HG03108 (cell line): ENCODE results near the gene INPP4B.
"Not testable (repeated sequence)": the region's sequence is repeated elsewhere in the genome, so short reads cannot be mapped to it uniquely, and the experiment has no call there.

Experiments used
- ATAC-seq: cut with Tn5 transposase; IDR thresholded peaks from one replicate; pipeline ENCODE4 v1.9.1; 2021; ENCODE audit warnings: moderate library complexity; ENCODE audit not compliant: unreplicated experiment

INPP4B gene

DNA sequence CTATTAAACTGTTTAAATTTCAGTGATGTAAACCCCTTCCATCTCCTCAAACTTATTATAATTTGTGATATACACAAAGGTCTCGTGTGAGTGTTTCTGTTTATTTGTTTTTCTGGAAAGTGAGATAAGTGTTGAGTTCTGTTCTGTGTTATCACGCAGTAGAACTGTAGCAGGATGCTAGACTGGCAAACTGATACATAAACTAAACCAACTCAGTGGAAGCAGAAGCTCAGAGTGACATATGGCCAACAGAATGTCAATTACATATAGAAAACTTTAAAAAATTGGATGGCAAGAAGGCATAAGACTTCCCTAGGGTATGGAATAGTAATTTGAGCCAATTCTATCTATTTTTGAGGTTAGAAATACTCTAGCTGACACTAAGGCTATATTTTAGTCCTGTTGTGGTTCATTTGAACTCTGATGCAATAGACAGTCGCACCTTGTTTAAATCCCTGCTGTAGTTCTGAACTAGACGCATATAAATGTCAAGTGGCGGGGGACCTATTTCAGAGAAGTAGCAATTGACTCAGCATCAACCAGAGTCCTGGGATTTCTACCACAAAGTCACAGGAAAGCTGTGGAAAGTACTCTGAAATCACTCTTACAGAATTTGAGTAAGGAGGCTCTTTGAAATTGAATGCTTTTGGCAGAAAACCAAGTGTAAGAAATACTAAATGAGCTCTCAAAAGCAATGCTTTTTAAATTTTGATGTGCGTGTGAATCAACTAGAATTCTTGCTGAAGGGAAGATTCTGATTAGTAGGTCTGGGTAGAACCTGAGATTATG is 294.4 kb downstream of the INPP4B start:
- no peak for ATAC-seq

DNA sequence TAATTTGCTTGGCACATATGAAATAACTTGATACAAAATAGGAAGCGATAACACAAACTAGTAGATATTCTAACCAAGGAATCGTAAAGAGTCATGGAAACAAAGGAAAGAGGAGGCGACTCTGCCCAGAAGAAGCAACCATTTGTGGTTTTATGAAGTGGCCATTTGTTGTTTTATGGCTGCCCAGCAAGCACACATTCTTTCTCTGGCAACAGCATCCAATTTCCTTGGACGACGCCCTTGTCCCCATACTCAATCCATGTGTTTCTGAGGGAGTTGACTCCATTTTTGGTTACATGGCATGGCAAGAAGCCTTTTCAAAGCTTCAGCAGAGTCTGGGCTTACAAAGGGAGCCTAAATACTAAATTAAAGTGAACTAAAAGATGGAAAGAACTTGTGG is 295.1 kb downstream of the INPP4B start:
- ATAC-seq: no peak

DNA sequence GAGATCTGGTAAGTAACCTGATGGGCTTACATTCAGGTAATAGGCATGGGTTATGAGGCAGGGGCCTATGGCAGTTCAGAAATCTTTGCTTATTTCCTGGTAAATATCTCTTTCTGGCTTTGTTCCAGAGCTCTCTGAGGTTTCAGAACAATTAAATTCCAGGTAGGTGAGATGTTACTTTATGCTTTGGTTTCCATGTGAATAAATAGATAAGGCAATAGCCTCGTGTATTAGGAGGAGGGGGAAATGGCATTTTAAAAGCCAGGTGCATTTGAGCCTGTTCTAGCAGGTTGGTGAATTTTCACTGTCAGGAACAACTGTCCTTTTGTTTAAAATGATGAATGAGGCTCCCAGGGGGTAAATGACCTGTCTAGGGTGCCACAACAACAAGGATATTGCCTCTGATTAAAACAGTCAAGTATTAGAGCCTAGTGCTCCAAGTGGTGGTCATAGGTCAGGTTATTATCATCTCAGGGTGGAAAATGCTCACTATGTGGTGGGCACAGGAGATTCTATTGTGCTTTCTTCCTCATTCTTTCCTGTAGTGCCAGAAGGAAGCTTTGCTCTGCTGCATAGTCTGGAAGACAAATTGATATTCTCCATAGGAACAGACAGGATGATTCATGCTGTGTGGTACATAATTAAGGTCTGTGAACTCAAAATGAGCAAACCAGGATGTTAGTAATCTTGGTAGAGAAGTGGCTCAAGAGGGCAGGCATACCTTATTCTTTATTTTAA is 296.2 kb downstream of the INPP4B start:
- ATAC-seq: no peak

DNA sequence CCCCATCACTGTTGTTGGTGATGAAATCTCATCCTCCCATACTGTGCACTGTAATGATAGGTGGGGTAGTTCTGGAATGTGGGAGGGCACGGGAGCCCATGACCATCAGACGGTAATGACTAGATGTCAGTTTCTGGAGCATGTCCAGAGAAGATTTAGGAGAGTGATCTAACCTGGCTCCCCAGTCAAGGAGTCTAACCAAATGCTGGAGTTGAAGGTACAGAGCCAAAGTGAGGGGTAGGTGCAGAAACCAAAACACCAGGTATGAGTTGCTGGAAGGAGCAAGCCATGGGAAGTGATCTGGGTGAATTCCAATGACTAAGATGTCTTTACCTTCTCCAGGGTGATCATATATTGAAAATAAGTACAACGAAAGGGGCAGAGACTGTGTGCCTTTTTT is 296.9 kb downstream of the INPP4B start:
- no peak for ATAC-seq

DNA sequence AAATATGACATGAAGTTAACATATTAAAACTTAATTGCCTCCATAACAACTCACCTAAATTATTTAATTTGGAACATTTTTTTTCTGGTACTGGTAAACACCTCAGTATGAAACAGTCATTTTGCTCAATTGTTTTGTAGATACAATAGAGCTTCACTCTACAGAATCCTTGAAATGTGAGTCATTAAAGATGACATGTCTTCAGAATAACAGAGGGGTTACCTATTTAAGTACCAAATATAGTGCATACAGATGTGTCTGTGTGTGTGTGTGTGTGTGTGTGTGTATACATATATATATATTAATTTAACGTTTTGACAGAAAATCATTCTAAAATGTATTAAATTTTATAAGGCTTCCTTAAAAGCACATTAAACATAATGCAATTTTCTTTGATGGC is 297.6 kb downstream of the INPP4B start:
- ATAC-seq: no peak

DNA sequence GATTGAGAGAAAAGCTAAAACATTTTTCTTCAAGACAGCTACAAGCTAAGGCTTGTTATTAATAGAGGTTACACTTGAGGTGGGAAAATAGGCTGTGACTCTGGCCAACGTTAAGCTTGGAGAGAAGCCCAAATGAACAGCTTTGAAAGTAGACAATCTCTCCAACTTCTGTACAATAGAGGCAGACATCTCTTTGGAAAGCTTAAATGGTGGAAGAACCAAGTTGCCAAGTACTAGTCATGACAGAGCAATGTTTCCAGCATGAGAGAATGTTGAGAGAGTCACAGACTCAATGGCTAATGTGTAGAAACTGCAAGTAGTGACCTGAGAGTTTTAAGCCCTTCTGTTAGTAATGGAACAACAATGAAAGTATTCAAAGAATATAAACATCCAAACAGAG is 298.1 kb downstream of the INPP4B start:
- ATAC-seq: no peak

DNA sequence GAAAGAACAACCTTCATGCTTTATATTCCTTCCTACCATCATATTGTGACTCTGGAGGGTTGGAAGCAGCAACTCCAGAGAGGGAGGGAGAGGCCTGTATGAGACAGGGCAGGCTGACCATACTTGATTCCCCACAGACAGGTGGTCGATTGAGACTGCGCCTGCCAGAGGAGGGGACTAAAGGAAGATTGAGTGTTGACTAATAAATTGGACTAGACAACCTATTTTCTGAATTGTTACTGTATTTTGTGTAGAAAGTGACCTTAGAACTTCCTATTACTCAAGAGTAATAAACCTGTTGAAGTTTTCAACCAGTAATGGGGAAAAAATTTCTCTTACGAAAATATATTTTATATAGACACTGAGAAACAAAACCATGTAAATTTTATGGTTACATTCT is 301.5 kb downstream of the INPP4B start:
- no peak for ATAC-seq

DNA sequence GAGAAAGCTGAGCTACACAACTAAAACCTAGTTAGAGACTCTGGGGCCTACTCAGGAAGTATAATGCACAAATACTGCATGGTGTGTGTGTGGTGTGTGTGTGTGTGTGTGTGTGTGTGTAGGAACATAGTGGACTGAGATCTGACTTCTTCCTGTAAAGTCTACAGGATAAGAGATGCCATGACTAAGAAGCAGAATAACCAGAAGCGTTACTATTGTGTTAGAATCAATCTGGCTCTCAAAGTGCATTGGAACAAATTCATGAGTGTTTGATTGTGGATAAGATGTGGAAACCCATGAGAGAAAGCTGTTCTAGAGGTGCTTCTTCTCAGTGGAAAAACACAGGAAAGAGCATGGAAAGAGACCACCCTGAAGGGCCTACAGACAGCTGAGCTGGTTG is 302.1 kb downstream of the INPP4B start:
- ATAC-seq: no peak

DNA sequence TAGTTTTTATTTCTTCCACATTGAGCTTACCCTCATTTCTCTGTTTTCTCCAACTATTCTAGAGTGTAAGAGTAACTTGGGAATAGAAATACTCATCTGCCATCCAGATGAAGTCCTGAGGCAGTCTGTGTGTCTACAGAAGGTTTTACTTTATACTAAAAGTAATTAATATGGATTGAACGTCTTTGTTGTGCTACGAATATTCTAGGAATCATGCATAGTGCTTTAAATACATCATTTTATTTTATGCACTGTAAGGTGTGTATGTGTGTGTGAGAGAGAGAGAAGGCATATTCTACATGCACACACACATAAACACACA is 305.7 kb downstream of the INPP4B start:
- no peak for ATAC-seq

DNA sequence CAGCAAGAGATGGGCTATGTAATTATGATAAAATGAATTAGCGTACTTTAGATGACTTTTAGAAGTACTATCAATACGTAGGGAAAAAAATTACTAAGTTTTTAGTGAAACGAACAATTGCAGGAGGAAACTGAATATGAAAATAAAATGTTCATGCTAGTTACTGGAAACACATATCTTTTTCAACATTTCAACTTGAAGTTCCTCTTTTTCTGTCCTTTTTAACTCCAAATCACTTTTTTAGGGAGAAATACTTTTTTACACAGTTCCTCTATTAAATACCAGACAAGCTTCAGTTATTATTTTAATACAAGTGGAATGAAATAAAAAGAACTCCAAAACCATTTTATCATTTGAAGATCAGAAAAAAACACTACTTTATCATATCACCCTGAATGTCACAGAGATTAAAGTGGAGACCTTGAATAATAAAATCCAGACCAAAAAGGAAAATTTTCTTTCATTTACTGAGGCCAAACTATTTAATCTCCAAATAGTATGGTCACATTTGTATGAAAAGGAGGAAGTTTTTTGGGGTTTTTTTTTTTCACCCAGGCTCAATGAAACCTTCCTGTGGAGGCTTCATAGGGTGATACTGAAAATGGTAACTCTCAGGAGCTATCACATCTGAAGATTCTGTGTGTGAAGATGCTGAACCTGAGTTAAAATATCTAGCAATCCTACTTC is 306.2 kb downstream of the INPP4B start:
- ATAC-seq: no peak

DNA sequence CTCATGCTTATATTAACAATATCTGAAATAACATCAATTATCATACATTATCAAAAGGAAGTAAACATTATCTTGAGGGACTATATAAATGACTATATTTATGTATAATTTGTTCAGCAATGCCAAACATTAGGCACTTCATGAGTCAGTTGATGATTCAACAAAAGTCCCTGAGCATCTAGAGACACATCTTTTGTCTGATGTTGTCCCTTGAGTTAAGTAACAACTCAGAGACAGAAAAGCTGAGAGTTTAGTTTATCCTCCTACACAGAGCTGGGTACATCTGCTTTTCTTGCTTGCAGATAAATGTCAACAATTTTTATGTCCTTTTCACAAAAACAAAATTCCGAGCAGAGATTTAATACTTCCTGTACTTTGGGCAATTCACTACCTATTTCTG is 311.1 kb downstream of the INPP4B start:
- ATAC-seq: no peak

DNA sequence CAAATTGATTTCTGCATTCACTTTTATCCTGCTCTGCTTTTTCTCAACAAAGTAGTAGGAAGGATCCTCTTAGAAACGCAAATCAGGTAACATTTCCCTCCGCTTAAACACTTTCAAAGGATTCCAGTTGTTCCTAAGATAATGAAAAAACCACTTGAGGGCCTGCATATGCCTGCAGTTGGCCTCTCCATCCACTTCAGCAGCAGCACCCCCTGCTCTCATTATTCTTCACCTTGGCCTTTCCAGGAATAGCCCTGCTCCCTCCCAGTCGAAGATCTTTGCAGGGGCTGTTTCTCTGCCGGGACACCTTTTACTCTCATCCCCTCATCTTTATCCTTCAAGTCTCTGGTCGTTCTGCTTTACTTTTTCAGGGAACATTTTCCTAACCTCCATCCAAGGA is 314.0 kb downstream of the INPP4B start:
- ATAC-seq: no peak

DNA sequence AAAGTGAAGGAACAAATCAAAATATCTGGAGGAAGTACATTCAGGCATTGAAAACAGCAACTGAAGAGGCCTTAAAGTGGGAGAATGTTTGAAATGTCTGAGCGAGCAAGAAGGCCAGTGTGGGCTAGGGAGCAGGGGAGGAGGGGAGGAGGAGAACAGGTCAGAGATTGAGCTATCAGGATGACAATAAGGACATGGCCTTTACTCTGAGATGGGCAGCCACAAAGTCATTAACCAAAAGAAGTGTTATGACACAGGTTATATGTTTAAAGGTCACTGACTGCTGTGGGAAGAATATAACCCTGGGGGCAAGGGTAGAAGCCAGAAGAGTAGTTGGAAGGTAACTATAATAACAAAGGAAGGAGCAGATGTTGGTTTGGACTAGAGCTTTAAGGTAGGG is 315.4 kb downstream of the INPP4B start:
- no peak for ATAC-seq

DNA sequence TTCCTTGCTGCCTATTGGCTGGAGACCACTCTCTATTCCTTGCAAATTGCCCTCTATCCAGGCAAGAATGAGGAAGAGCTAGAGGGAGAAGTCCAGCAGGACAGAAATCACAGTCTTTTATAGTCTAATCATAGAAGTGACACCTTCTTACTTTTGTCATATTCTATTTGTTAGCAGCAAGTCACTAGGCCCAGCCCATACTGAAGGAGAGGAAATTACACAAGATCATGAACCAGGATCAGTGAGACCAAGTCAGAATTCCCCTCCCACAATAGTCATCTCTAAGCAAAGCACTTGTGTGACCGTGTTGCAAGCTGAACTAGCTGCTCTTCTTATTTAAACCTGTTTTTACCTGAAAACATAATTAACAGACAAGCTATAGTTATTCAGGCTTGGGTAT is 317.7 kb downstream of the INPP4B start:
- no peak for ATAC-seq

DNA sequence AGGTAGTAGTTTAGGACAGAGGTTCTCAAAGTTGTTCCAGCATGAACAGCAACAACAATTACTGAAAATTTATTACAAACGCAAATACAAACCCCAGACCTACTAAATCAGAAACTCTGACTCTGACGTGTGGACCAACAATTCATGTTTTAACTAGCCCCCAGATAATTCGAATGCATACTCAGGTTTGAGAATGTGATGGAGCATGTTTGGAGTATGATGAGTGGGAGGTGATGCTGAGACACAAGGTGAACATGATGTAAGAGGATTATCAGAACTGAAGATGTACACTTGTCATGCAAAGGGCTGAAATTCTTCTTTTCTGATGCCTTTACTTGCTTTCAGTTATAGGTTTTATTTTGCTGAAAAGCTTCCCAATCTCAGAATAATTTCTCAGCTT is 323.0 kb downstream of the INPP4B start:
- ATAC-seq: no peak

DNA sequence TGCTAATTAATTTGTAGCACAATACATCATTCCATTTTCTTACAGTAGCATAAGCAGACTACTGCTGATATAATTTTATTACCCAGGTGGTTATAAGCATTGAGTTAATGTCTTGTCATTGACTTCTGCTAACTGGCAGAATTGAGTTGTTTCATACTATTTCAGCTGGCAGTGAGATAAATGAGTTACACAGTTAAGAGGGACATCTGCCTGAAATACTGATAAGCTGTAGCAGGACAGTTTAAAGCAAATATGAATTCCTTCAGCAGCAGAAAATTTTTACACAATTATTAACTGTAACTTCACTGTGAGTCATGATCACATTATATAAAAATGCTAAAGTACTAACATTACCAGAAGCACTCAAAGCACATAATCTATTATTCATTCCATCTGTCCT is 326.8 kb downstream of the INPP4B start:
- ATAC-seq: no peak

DNA sequence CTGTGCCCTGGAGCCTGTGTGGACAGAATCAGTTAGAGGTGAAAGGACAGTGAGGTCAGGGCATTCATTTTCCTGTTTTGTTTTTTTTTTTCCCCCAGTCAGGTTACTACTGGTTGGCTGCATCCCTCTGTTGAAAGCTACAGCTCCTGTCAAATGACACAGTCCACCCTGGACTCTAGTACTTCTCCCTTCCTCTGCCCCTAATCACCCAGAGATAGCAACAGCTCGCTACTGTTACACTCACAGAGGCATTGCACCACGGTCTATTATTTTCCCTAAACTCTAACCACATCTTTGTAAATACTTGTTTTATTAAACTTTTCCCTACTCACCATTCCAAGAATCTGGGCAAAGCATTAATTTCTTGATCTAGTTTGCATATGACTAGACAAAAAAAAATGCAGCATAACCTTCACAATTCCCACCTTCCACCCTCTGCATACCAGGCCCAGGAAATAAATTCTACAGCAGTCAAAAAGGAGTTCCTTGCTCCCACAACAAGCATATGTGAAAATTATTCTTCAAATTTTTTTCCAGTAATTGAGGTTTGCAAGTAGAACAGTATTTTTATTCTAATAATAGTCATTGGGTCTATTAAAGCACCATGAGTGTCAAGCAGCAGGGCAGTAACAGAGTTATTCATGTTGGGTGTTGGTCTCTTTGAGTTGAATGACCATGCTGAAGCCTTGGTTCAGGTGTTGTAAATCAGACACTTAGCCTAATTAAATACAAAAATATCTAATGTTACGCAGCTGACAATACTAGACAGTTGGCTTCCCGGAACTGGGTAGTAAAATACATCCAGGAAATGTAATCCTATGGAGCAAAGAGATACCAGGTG is 329.2 kb downstream of the INPP4B start:
- no peak for ATAC-seq

DNA sequence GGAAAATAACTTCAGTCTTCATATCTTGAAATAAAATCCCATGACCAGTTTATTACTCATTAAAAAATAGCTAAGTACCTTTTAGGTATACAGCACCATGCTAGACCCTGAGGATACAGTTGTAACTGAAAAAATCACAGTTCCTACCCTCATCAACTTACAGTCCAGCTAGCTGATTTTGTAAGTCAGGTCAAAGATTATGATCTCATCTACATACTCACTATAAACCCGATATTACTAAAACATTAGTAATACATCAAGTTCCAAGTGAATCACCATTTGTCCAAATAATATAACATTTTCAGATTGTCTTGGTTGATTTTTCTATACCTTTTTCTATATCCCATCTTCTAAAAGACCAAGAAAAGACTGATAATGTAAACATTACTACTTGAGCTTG is 333.9 kb downstream of the INPP4B start:
- no peak for ATAC-seq

DNA sequence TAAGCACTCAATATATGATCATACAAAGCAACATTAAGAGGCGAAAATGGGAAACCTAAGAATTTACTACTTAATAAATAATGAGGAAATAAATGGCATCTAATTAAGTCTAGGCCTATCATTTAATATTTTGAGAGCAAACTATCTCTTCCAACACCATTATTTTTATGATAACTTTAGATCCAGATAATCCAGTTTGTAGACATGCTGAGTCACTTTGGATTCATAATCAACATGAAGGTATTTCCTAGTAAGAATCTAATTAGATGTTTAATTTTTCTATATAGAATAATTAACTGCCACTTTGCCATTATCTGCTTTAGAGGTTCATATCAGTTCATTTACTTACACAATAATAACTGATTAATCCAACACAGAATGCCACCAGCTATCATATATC is 336.2 kb downstream of the INPP4B start:
- ATAC-seq: no peak

DNA sequence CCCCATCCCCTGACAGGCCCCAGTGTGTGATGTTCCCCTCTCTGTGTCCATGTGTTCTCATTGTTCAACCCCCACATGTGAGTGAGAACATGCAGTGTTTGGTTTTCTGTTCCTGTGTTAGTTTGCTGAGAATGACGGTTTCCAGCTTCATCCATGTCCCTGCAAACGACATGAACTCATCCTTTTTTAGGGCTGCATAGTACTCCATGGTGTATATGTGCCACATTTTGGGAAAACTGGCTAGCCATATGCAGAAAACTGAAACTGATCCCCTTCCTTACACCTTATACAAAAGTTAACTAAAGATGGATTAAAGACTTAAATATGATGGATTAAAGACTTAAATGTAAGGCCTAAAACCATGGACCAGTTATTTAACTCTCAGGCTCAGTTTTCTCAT is 336.7 kb downstream of the INPP4B start:
- ATAC-seq: not testable (repeated sequence)

DNA sequence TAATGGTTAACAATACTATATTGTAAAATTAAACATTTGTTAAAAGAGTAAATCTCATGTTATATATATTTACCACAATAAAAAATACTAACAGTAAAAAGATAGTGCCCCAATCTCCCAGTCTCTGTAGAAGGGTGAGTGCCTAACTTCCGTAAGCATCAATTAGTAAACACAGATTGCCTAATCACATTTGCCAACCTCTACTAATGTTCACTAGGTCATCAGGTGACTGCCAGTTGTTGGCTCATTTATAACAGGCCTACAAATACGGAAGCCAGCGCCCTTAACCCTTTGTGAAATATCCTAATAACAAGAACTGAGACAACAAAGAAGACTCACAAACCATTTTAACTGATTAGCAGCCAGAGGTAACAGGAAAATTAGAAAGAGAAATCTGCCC is 345.1 kb downstream of the INPP4B start:
- ATAC-seq: no peak
